OCI-LY1 (cell line): ENCODE data around the gene RNF38.

Experiments
- H2AFZ ChIP-seq: fragments of 200-600 bp; sonication (generic), shearing (Covaris generic); 2 replicates; pipeline ENCODE4 v1.6.0; 2014; ENCODE audit warnings: antibody characterized with exemption, mild to moderate bottlenecking, low read length
- H3F3A ChIP-seq: fragments of 200-600 bp; sonication (generic), shearing (Covaris generic); 2 replicates; pipeline ENCODE4 v1.6.0; 2014; ENCODE audit warnings: mild to moderate bottlenecking, antibody characterized with exemption, low read length, moderate library complexity; ENCODE audit not compliant: insufficient read depth
- H3K27ac ChIP-seq: fragments of 200-600 bp; sonication (generic); 2 replicates; pipeline ENCODE4 v1.5.1; 2014; ENCODE audit warnings: low read length, mixed run types, mild to moderate bottlenecking, low read depth; ENCODE audit not compliant: poor library complexity, severe bottlenecking
- H3K27me3 ChIP-seq: fragments of 200-600 bp; sonication (generic); 2 replicates; pipeline ENCODE4 v1.6.0; 2014; ENCODE audit warnings: antibody characterized with exemption, mild to moderate bottlenecking, low read length, moderate library complexity; ENCODE audit not compliant: insufficient read depth
- H3K36me3 ChIP-seq: fragments of 200-600 bp; sonication (generic); 2 replicates; pipeline ENCODE4 v1.6.1; 2014; ENCODE audit warnings: mild to moderate bottlenecking, antibody characterized with exemption, low read length, moderate library complexity, mixed read lengths; ENCODE audit not compliant: insufficient read depth
- H3K4me1 ChIP-seq: fragments of 200-600 bp; sonication (generic); 2 replicates; pipeline ENCODE4 v1.5.1; 2014; ENCODE audit warnings: mild to moderate bottlenecking, low read length, moderate library complexity; ENCODE audit not compliant: insufficient read depth, severe bottlenecking
- H3K4me2 ChIP-seq: fragments of 200-600 bp; sonication (generic), shearing (Covaris generic); 2 replicates; pipeline ENCODE4 v1.6.1; 2014; ENCODE audit warnings: low read length
- H3K4me3 ChIP-seq: fragments of 200-600 bp; sonication (generic); 2 replicates; pipeline ENCODE4 v1.5.1; 2014; ENCODE audit warnings: low read length, low read depth, mild to moderate bottlenecking, mixed read lengths; ENCODE audit not compliant: poor library complexity, severe bottlenecking
- H3K79me2 ChIP-seq: fragments of 200-600 bp; shearing (Covaris generic); 2 replicates; pipeline ENCODE4 v1.6.1; 2016; ENCODE audit warnings: mixed run types, low read length, mixed read lengths; ENCODE audit not compliant: insufficient read depth
- H3K9ac ChIP-seq: fragments of 200-600 bp; sonication (generic), shearing (Covaris generic); 2 replicates; pipeline ENCODE4 v1.6.1; 2014; ENCODE audit warnings: mild to moderate bottlenecking, low read length, mixed read lengths
- H3K9me2 ChIP-seq: fragments of 200-600 bp; sonication (generic), shearing (Covaris generic); 2 replicates; pipeline ENCODE4 v1.6.1; 2014; ENCODE audit warnings: low read depth, mild to moderate bottlenecking, low read length, mixed read lengths
- H3K9me3 ChIP-seq: fragments of 200-600 bp; shearing (Covaris generic); 2 replicates; pipeline ENCODE4 v1.6.1; 2014; ENCODE audit warnings: low read length, mixed read lengths
- H4K20me1 ChIP-seq: fragments of 200-600 bp; sonication (generic), shearing (Covaris generic); 2 replicates; pipeline ENCODE4 v1.6.0; 2016; ENCODE audit warnings: mild to moderate bottlenecking, low read length; ENCODE audit not compliant: insufficient read depth
- CTCF ChIP-seq: fragments of 200-600 bp; sonication (generic), shearing (Covaris generic); IDR thresholded peaks from 2 replicates; pipeline ENCODE4 v1.5.1; 2017; ENCODE audit warnings: mild to moderate bottlenecking, antibody characterized with exemption, low read length, moderate library complexity, mixed read lengths
- EZH2 ChIP-seq: fragments of 200-600 bp; sonication (generic), shearing (Covaris generic); IDR thresholded peaks from 2 replicates; pipeline ENCODE4 v1.8.0; 2017; ENCODE audit warnings: borderline replicate concordance, mixed run types, mild to moderate bottlenecking, antibody characterized with exemption, low read length, moderate library complexity, mixed read lengths

The RNF38 gene

DNA sequence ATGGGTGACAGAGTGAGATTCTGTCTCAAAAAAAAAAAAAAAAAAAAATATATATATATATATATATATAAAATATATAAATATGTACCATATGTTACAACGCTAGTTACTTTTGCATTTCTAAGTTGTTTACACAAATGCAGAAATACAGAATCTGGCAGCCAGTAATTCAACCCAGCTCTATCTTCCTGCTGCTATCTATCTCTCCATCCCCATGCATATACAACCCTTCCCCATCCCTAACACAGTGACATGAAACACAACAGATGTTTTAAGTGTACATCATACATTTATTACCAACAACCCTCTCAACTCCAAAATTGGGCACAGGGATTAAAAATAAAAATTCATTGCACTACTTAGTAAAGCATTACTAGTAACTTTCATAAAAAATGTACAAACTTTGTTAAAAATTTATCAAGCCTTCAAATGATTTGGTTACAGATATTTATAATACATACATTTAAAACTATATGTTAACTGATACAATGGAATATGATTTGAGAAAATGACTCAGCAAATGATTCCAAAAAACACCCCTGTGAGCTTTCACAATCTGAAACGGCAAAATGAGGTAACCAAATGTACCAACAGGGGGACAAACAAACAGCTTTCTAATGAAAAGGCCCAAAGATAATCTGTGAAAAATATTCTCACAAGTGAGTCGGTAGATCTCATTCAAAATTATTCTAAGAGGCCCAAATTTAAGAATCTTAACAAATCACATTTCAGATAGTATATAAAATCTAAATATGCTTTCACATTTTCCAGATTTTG lies 63.8 kb downstream of the RNF38 start:
- Histone ChIP-seq H3K9me3 (no peaks in the 10 kb centered on the region), H3K36me3 (peaks cover 62% of the 10 kb centered on the region), H3K27me3 (no peaks in the 10 kb centered on the region), H3K9ac (no peak overlapping the region), H3F3A (no peaks in the 10 kb centered on the region), H3K4me1 (no peaks in the 10 kb centered on the region), H3K9me2 (no peaks in the 10 kb centered on the region), H4K20me1 (no peaks in the 10 kb centered on the region), H3K4me3 (no peak overlapping the region), H2AFZ (no peak overlapping the region), H3K4me2 (no peak overlapping the region), H3K27ac (no peak overlapping the region), H3K79me2 (no peaks in the 10 kb centered on the region)
- TF ChIP-seq EZH2 (no peak), CTCF (no peak)

- Histone ChIP-seq H3K27me3 (no peaks in the 10 kb centered on the region), H3K4me2 (no peak overlapping the region), H3K9me3 (no peaks in the 10 kb centered on the region), H3K79me2 (no peaks in the 10 kb centered on the region), H2AFZ (no peak overlapping the region), H3K9ac (no peak overlapping the region), H3K4me1 (no peaks in the 10 kb centered on the region), H3K9me2 (no peaks in the 10 kb centered on the region), H4K20me1 (no peaks in the 10 kb centered on the region), H3K4me3 (no peak overlapping the region), H3F3A (no peaks in the 10 kb centered on the region), H3K27ac (no peak overlapping the region), H3K36me3 (peaks cover 21% of the 10 kb centered on the region)
- TF ChIP-seq EZH2 (no peak), CTCF (no peak)
These were observed 68.1 kb downstream of the RNF38 start for GRCh38 chr9:36332006-36332405.

GRCh38 chr9:36328798-36329411 lies 71.2 kb downstream of the RNF38 start:
- Histone ChIP-seq H3K4me2 (no peak overlapping the region), H2AFZ (no peak overlapping the region)

More at GRCh38 chr9:36328798-36329411, 71.2 kb downstream of the RNF38 start:
- no peak overlapping the region for H3K9ac ChIP-seq
- H3K9me2 ChIP-seq = no peaks in the 10 kb centered on the region
- TF ChIP-seq CTCF (peak; percentile 81), EZH2 (no peak)
- H3F3A ChIP-seq = no peaks in the 10 kb centered on the region
- H3K27ac ChIP-seq = no peak overlapping the region
- no peaks in the 10 kb centered on the region for H3K9me3 ChIP-seq
- no peaks in the 10 kb centered on the region for H4K20me1 ChIP-seq
- H3K79me2 ChIP-seq = no peaks in the 10 kb centered on the region
- no peak overlapping the region for H3K4me3 ChIP-seq
- no peaks in the 10 kb centered on the region for H3K4me1 ChIP-seq
- H3K36me3 ChIP-seq = no peaks in the 10 kb centered on the region
- H3K27me3 ChIP-seq = no peaks in the 10 kb centered on the region
